ENCODE results near the gene WDR5.

The WDR5 gene

GRCh38 chr9:134141906-134142305 lies 6.0 kb downstream of the WDR5 start:
- no peak for DNase-seq (ENCODE audit: low spot score)
- no peak for TF ChIP-seq CTCF (IDR thresholded peaks at IDR 0.05; ENCODE audit: borderline replicate concordance, control extremely low read depth, extremely low read depth, insufficient read depth, missing control alignments)
- in situ Hi-C loops (cut with MboI; ENCODE audit: low sequenced_read_pairs, unreplicated experiment) = no loop called here

- no peak for TF ChIP-seq CTCF (IDR thresholded peaks at IDR 0.05; ENCODE audit: borderline replicate concordance, control extremely low read depth, extremely low read depth, insufficient read depth, missing control alignments)
- no peak for DNase-seq (ENCODE audit: low spot score)
- in situ Hi-C loops (cut with MboI; ENCODE audit: low sequenced_read_pairs, unreplicated experiment) = no loop called here
These were observed 8.9 kb downstream of the WDR5 start for GRCh38 chr9:134144801-134145200.

GRCh38 chr9:134145262-134145661 lies 9.4 kb downstream of the WDR5 start:
- in situ Hi-C loops (cut with MboI; ENCODE audit: low sequenced_read_pairs, unreplicated experiment) = no loop called here
- no peak for TF ChIP-seq CTCF (IDR thresholded peaks at IDR 0.05; ENCODE audit: borderline replicate concordance, control extremely low read depth, extremely low read depth, insufficient read depth, missing control alignments)
- no peak for DNase-seq (ENCODE audit: low spot score)

GRCh38 chr9:134146774-134147493 lies 11.1 kb downstream of the WDR5 start:
- in situ Hi-C loops (cut with MboI; ENCODE audit: low sequenced_read_pairs, unreplicated experiment) = no loop called here
- no peak for DNase-seq (ENCODE audit: low spot score)
- no peak for TF ChIP-seq CTCF (IDR thresholded peaks at IDR 0.05; ENCODE audit: borderline replicate concordance, control extremely low read depth, extremely low read depth, insufficient read depth, missing control alignments)

GRCh38 chr9:134149380-134149779 lies 13.5 kb downstream of the WDR5 start:
- DNase-seq (ENCODE audit: low spot score) = no peak
- in situ Hi-C loops (cut with MboI; ENCODE audit: low sequenced_read_pairs, unreplicated experiment) = no loop called here
- no peak for TF ChIP-seq CTCF (IDR thresholded peaks at IDR 0.05; ENCODE audit: borderline replicate concordance, control extremely low read depth, extremely low read depth, insufficient read depth, missing control alignments)

GRCh38 chr9:134150557-134151214 lies 14.8 kb downstream of the WDR5 start:
- in situ Hi-C loops (cut with MboI; ENCODE audit: low sequenced_read_pairs, unreplicated experiment) = no loop called here
- TF ChIP-seq CTCF (IDR thresholded peaks at IDR 0.05; ENCODE audit: borderline replicate concordance, control extremely low read depth, extremely low read depth, insufficient read depth, missing control alignments) = no peak

More at GRCh38 chr9:134150557-134151214, 14.8 kb downstream of the WDR5 start:
- no peak for DNase-seq (ENCODE audit: low spot score)
